GM12875 (cell line): Measurements from ENCODE around the gene TMCC1.

Source experiments
- H3K4me3 ChIP-seq: one replicate; pipeline ENCODE4 v1.5.1; 2011; ENCODE audit warnings: low read depth, low read length, control low read depth
- TF ChIP-seq, protein P1 (sequence below): IDR thresholded peaks from 2 replicates; pipeline ENCODE4 v1.5.1; 2011; ENCODE audit warnings: low read depth, mild to moderate bottlenecking, control low read depth, inconsistent platforms, low read length, moderate library complexity, borderline replicate concordance; ENCODE audit not compliant: insufficient read depth

Gene TMCC1

DNA sequence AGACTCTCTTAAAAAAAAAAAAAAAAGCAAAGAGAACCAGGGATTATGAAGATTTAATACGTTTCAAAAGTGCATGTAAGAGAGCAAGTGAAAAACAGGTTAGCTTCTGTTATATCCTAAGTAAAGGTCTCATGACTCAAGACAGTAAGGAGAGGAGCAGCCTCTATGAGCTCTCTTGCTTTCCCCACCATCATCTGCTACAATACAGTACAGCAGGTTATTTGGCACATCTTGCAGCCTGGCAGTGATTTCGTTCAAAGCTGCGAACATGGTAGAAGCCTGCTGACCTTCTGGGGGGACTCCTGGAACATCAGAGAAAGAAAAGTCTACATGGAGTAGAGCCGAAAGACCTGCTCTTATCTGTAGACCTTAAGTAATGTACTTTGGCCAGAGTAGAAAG, 157.9 kb downstream of the TMCC1 start:
- H3K4me3 ChIP-seq: no peak overlapping the region
- TF ChIP-seq, protein P1, sequence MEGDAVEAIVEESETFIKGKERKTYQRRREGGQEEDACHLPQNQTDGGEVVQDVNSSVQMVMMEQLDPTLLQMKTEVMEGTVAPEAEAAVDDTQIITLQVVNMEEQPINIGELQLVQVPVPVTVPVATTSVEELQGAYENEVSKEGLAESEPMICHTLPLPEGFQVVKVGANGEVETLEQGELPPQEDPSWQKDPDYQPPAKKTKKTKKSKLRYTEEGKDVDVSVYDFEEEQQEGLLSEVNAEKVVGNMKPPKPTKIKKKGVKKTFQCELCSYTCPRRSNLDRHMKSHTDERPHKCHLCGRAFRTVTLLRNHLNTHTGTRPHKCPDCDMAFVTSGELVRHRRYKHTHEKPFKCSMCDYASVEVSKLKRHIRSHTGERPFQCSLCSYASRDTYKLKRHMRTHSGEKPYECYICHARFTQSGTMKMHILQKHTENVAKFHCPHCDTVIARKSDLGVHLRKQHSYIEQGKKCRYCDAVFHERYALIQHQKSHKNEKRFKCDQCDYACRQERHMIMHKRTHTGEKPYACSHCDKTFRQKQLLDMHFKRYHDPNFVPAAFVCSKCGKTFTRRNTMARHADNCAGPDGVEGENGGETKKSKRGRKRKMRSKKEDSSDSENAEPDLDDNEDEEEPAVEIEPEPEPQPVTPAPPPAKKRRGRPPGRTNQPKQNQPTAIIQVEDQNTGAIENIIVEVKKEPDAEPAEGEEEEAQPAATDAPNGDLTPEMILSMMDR: no peak

- H3K4me3 ChIP-seq: no peak overlapping the region
Measured at GRCh38 chr3:129734449-129734848, 159.1 kb downstream of the TMCC1 start.

DNA sequence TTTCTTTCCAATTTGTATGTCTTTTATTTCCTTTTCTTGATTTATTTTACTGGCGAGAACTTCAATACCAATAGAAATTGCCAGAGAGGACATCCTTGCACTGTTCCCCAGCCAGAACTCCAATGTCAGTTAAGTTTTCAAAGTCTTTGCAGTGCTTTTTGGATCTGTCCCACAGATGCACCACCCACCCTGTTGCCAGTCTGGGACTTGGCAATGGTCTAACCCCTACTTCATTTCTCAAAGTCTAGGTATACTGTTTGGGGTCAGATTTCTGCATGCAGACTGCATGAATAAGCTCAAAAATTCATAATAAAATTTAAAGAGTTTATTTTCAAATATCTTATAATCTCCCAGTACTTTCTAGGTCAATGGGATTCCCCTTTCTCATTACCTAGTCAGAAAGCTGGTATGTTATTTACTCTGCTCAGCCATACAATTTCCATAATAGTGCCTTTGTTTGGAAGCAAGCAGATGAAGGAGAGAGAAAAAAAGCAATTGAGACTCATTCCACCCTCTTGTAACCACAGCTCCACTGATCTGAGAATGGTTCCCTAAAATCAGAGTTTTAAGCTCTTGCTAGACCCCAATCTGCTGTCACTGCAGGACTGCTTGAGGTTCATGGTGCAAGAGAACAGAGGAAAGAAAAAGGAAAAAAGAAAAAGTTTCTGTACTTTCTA, 161.2 kb downstream of the TMCC1 start:
- TF ChIP-seq, protein P1: no peak
- no peak overlapping the region for H3K4me3 ChIP-seq

More at GRCh38 chr3:129734449-129734848, 159.1 kb downstream of the TMCC1 start:
- TF ChIP-seq, protein P1: no peak

DNA sequence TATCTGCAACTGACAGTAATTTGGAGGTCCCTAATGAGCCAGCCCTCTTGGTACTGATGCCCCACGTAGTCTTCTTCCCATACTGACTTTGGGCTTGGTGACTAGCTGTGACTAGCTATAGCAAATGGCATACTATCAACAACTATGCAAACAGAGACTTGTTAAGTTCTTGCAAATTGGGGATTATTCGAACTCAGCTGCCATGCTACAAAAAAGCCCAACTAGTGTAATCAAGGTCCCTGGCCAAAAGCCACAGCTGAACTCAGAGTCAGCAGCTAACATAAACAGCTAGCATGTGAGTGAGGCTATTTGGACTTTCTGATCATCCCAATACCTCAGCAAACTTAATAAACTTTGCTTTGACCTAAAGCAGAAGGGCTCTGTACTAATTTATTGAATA, 165.8 kb downstream of the TMCC1 start:
- TF ChIP-seq, protein P1: no peak
- H3K4me3 ChIP-seq: no peak overlapping the region

DNA sequence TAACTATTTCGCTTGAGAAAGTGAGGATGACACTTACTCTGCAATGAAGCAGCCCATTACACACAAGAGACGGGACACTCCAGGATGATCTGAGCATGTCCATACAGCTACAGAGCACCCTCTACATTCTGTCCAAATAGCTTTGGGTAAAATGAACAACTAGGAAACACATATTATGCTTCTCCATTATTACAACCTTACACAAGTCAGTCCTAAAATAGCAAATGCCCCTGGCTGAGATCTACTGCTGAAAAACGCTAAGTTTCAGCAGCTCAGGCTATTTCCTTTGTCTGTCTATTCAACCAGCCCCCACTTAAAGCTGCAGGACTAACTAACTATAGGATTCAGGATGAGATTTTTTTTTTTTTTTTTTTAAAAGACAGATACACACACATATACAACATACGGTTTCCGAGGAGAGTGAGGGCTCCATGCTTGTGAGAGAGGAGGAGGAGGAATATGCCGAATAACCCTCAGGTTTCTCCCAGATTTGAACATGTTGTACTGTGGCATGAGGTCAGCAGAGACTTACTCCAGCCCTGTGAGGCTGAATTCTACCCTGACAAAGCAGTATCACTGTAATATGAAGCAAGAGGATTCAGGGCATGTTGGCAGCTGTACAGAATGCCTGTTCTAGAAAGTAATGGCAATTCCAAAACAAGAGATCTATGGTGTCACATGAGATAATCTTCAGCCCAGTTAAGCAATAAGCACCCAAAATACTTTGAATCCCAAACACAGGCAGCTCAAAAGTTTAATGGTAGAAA, 169.8 kb downstream of the TMCC1 start:
- TF ChIP-seq, protein P1: no peak
- no peak overlapping the region for H3K4me3 ChIP-seq

DNA sequence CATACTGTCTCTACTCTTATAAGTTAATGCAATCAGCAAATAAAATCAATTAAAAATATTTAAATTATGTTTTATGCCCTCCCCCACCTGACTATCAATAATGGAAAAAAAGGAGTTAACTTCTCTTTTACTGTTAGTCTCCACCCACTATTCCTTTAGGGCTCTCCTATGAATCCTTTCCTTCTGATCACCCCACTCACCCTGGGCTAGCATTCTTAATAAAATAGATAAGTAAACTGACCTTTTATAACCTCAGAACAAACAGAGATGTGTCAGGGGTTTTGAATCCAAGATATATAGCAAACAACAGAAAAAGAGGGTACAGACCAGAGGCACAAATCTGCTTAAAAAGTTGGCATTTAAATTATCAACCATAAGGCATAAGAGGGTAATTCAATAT, 171.0 kb downstream of the TMCC1 start:
- no peak overlapping the region for H3K4me3 ChIP-seq
- TF ChIP-seq, protein P1: no peak

GRCh38 chr3:129718201-129718600, 175.3 kb downstream of the TMCC1 start:
- no peak overlapping the region for H3K4me3 ChIP-seq
- TF ChIP-seq, protein P1: no peak
